ENCODE data around the gene LIPG.

GRCh38 chr18:49613641-49614151, 51.8 kb downstream of the LIPG start:
- TF ChIP-seq CTCF (conservative IDR thresholded peaks at IDR 0.05; ENCODE audit: low read depth, low read length): no peak
- TF ChIP-seq EZH2 (IDR thresholded peaks at IDR 0.05; ENCODE audit: borderline replicate concordance, low read depth, low read length, poor library complexity, severe bottlenecking): no peak
